VCaP (cell line): Measurements from ENCODE around the gene PARVA.

Source experiments
- H3K27ac ChIP-seq: fragments of 450-650 bp; 2 replicates; pipeline ENCODE4 v1.5.1; 2017
- CTCF ChIP-seq: fragments of 450-650 bp; conservative IDR thresholded peaks from 2 replicates; pipeline ENCODE4 v1.5.1; 2017; ENCODE audit warnings: mild to moderate bottlenecking, moderate library complexity

The PARVA gene

GRCh38 chr11:12507391-12507790, 130.0 kb downstream of the PARVA start:
- H3K27ac ChIP-seq = no peak overlapping the region

GRCh38 chr11:12508151-12508751, 130.9 kb downstream of the PARVA start:
- TF ChIP-seq CTCF = no peak
- H3K27ac ChIP-seq = no peak overlapping the region

More at GRCh38 chr11:12507391-12507790, 130.0 kb downstream of the PARVA start:
- TF ChIP-seq CTCF = no peak

- no peak overlapping the region for H3K27ac ChIP-seq
- TF ChIP-seq CTCF = no peak
Observed at GRCh38 chr11:12509371-12509770, 132.0 kb downstream of the PARVA start.

- H3K27ac ChIP-seq = no peak overlapping the region
- TF ChIP-seq CTCF = no peak
Observed at GRCh38 chr11:12512132-12512531, 134.8 kb downstream of the PARVA start.

- H3K27ac ChIP-seq = no peak overlapping the region
- no peak for TF ChIP-seq CTCF
Observed at GRCh38 chr11:12512826-12513395, 135.5 kb downstream of the PARVA start.

GRCh38 chr11:12516387-12517105, 139.2 kb downstream of the PARVA start:
- H3K27ac ChIP-seq = peak overlapping the region; percentile 42
- no peak for TF ChIP-seq CTCF

GRCh38 chr11:12517306-12517705, 139.9 kb downstream of the PARVA start:
- TF ChIP-seq CTCF = no peak
- peak overlapping the region; percentile 26; the same call in 1 of the 2 replicates for H3K27ac ChIP-seq
